ENCODE results near the gene TGFA.

The TGFA gene

GRCh38 chr2:70461981-70462876, 91.4 kb downstream of the TGFA start:
- DNase-seq, result no peak

GRCh38 chr2:70461414-70461813, 92.2 kb downstream of the TGFA start:
- no peak for DNase-seq

GRCh38 chr2:70460333-70460732, 93.3 kb downstream of the TGFA start:
- no peak for DNase-seq

- DNase-seq, result no peak
These were observed 95.0 kb downstream of the TGFA start for GRCh38 chr2:70458661-70459060.

- no peak for DNase-seq
These were observed 96.8 kb downstream of the TGFA start for GRCh38 chr2:70456585-70457495.

GRCh38 chr2:70454936-70455544, 98.6 kb downstream of the TGFA start:
- DNase-seq, result no peak

- no peak for DNase-seq
These were observed 102.9 kb downstream of the TGFA start for GRCh38 chr2:70450641-70451250.

GRCh38 chr2:70448041-70448440, 105.6 kb downstream of the TGFA start:
- DNase-seq, result no peak

GRCh38 chr2:70443726-70444125, 109.9 kb downstream of the TGFA start:
- no peak for DNase-seq

GRCh38 chr2:70443078-70443465, 110.6 kb downstream of the TGFA start:
- DNase-seq, result no peak

GRCh38 chr2:70442301-70443077, 111.1 kb downstream of the TGFA start:
- DNase-seq, result no peak

GRCh38 chr2:70440621-70441020, 113.0 kb downstream of the TGFA start:
- DNase-seq, result no peak

GRCh38 chr2:70435138-70435537, 118.5 kb downstream of the TGFA start:
- no peak for DNase-seq

GRCh38 chr2:70433315-70433714, 120.3 kb downstream of the TGFA start:
- DNase-seq, result no peak

- DNase-seq, result no peak
These were observed 121.8 kb downstream of the TGFA start for GRCh38 chr2:70431716-70432347.

GRCh38 chr2:70426341-70426740, 127.3 kb downstream of the TGFA start:
- DNase-seq, result no peak

GRCh38 chr2:70425682-70426301, 127.8 kb downstream of the TGFA start:
- DNase-seq, result no peak

- DNase-seq, result no peak
These were observed 132.9 kb downstream of the TGFA start for GRCh38 chr2:70420740-70421139.

- DNase-seq, result no peak
These were observed 133.5 kb downstream of the TGFA start for GRCh38 chr2:70420143-70420542.

- DNase-seq, result no peak
These were observed 135.1 kb downstream of the TGFA start for GRCh38 chr2:70418514-70418913.

- DNase-seq, result no peak
These were observed 136.6 kb downstream of the TGFA start for GRCh38 chr2:70417011-70417410.

Measured in C1 segment of cervical spinal cord (tissue), 14 donors.